ENCODE measurements around the gene ASB2. TPM values are rescaled to one million over a fixed set of nuclear protein-coding genes. Genes with fewer than 3 reads are reported as not detected.

Gene ASB2
- total RNA-seq, 2 experiments from 2014 or later: 116 to 177 TPM

DNA sequence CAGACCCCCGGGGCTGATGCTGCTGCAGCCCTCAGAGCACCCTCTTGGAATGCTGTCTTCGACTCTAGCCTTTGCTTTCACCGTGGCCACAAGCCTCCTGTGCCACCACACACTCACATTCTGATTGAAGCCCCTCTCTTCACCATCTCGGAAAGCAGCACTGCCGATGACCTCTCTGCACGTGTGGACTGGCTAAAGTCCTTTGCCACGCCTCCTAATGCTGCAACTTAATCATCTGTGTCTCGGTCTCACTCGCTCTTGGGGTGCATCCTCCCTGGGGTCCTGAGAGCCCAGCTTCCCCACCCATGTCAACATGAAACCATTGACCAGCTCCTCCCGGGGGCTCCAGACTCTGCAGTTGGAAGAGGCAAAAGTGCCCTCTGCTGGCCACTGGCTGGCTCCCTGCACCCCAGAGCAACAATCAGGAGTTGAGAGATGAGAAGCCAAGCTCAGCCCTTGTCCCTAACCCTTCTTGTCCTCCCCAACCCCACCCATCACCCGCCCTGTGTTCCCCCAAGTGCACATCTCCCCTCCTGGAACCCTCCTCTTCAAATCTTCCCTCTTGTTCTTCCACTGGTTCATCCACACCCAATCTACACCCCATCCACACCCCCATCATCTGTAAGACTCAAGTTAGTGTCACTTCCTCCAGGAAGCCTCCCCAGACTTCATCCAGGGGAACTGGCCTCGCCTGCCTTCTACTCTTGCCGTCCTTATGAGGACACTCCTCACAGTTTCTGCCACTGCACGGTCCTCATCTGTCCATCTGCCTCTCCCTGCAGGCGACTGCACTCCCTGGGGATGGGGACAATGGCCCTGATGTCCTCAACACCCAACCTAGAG lies 72.8 kb downstream of the ASB2 start:
- no peaks in the 10 kb centered on the region for H3K9me3 Mint-ChIP-seq (ENCODE audit: low read depth)
- H3K36me3 Mint-ChIP-seq: no peaks in the 10 kb centered on the region
- CTCF ChIA-PET: no interaction called here
- H3K27me3 Mint-ChIP-seq: peaks cover 13% of the 10 kb centered on the region
- H3K4me1 Mint-ChIP-seq: no peaks in the 10 kb centered on the region
- H3K4me3 Mint-ChIP-seq: no peak overlapping the region
- DNase-seq (no peak), ATAC-seq (no peak)
- H3K27ac Mint-ChIP-seq: no peak overlapping the region

GRCh38 chr14:93902619-93903307 lies 73.6 kb downstream of the ASB2 start:
- CTCF ChIA-PET: no interaction called here
- H3K36me3 Mint-ChIP-seq: no peaks in the 10 kb centered on the region
- H3K27me3 Mint-ChIP-seq: peaks cover 13% of the 10 kb centered on the region
- no peak overlapping the region for H3K4me3 Mint-ChIP-seq
- no peaks in the 10 kb centered on the region for H3K9me3 Mint-ChIP-seq (ENCODE audit: low read depth)
- ATAC-seq (no peak), DNase-seq (no peak)
- no peak overlapping the region for H3K27ac Mint-ChIP-seq
- H3K4me1 Mint-ChIP-seq: no peaks in the 10 kb centered on the region

- CTCF ChIA-PET: no interaction called here
- no peaks in the 10 kb centered on the region for H3K9me3 Mint-ChIP-seq (ENCODE audit: low read depth)
- DNase-seq: no peak
- ATAC-seq: no peak
- peaks cover 13% of the 10 kb centered on the region for H3K27me3 Mint-ChIP-seq
- H3K36me3 Mint-ChIP-seq: no peaks in the 10 kb centered on the region
- H3K4me3 Mint-ChIP-seq: no peak overlapping the region
- H3K4me1 Mint-ChIP-seq: no peaks in the 10 kb centered on the region
- H3K27ac Mint-ChIP-seq: no peak overlapping the region
Measured at GRCh38 chr14:93901813-93902212, 74.6 kb downstream of the ASB2 start.

DNA sequence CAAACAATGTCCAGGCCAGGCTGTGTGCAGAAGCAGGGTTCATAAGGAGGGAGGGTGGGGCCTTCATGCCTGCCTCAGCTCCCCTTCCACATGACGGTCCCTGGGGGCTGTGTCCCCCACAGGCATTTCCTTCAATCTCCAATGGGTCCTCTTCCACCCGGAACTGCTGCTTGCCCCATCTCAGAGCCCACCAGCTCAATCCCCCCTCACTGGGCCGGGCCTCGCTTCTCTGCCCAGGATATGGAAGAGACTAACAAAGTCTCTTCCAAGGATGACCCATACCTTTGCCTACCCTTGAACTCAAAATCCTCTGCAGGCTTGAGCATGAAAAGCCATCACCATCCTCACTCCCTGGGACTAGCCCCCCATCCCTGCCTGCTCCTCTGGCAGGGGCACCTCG lies 77.6 kb downstream of the ASB2 start:
- Mint-ChIP-seq H3K4me3 (no peak overlapping the region), H3K27me3 (peaks cover 5% of the 10 kb centered on the region), H3K27ac (no peak overlapping the region), H3K9me3 (ENCODE audit: low read depth) (no peaks in the 10 kb centered on the region), H3K4me1 (no peaks in the 10 kb centered on the region), H3K36me3 (no peaks in the 10 kb centered on the region)
- DNase-seq (no peak), ATAC-seq (no peak)
- CTCF ChIA-PET: interaction anchor here (1.6 kb wide), 1 partner anchor 41 kb away, joined by 4 read pairs; no protein-coding TSS in a partner anchor

DNA sequence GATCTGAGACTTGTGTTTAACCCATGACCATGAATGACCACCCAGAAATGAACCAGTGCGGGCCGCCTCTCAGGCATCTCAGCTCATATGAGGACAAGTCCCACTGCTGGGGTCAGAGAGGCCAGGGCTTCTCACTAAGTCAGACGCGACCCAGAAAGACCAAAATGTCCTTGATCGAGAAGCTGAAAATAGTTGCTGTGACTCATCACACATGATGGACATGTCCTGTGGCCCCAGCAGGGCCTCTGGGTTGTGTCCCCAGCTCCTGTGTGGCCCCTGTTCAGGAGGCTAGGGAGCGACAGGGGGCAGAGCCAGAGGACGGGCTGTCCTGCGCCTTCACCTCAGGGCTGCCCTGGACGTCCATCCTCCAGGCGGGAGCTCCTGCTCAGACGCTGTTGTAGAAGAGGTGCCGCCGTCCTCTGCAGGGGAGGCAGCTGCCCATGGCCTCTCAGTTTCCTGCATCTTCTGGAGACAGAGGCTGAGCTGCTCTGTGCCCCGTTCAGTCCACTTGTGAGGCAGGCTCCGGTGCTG lies 78.2 kb downstream of the ASB2 start:
- Mint-ChIP-seq H3K9me3 (ENCODE audit: low read depth) (no peaks in the 10 kb centered on the region), H3K27me3 (peaks cover 2% of the 10 kb centered on the region), H3K4me3 (no peak overlapping the region), H3K4me1 (no peaks in the 10 kb centered on the region), H3K36me3 (no peaks in the 10 kb centered on the region), H3K27ac (no peak overlapping the region)
- CTCF ChIA-PET: interaction anchor here (1.1 to 1.6 kb wide), 2 partner anchors 9 to 42 kb away, joined by 4 to 5 read pairs; no protein-coding TSS in a partner anchor
- ATAC-seq: no peak
- DNase-seq: no peak

- DNase-seq (no peak), ATAC-seq (no peak)
- H3K27ac Mint-ChIP-seq: no peak overlapping the region
- CTCF ChIA-PET: interaction anchor here (1.1 to 1.6 kb wide), 2 partner anchors 9 to 42 kb away, joined by 4 to 5 read pairs; no protein-coding TSS in a partner anchor
- H3K36me3 Mint-ChIP-seq: no peaks in the 10 kb centered on the region
- peaks cover 2% of the 10 kb centered on the region for H3K27me3 Mint-ChIP-seq
- no peaks in the 10 kb centered on the region for H3K4me1 Mint-ChIP-seq
- no peaks in the 10 kb centered on the region for H3K9me3 Mint-ChIP-seq (ENCODE audit: low read depth)
- H3K4me3 Mint-ChIP-seq: no peak overlapping the region
Measured at GRCh38 chr14:93897476-93897845, 78.9 kb downstream of the ASB2 start.

DNA sequence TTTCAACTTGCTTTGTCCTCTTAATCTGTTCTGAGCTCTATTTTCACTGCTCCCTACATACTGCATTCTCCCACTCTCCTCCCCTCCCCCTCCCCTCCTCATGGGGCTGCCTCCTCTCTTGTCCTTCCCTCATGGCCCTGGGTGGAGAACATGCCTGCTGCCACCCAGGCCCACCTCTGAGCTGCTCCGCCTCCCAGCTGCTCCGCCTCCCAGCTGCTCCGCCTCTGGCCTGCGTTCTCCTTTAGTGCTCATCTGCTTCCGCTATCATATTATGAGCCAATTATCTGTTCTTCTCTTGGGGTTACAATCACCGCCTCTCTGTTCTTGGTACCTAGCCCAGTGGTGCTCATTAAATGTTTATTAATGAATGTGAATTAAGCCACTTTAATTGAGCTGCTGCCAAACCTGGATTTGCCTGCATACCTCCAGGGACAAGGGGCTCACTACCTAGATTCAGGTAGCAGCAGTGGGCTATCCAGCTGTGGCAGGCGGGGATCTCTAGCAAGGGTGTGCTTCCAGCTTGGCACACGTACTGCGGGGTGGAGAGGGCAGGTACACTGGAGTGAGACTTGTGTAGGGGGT lies 81.3 kb downstream of the ASB2 start:
- no peak for ATAC-seq
- no peaks in the 10 kb centered on the region for H3K4me1 Mint-ChIP-seq

DNA sequence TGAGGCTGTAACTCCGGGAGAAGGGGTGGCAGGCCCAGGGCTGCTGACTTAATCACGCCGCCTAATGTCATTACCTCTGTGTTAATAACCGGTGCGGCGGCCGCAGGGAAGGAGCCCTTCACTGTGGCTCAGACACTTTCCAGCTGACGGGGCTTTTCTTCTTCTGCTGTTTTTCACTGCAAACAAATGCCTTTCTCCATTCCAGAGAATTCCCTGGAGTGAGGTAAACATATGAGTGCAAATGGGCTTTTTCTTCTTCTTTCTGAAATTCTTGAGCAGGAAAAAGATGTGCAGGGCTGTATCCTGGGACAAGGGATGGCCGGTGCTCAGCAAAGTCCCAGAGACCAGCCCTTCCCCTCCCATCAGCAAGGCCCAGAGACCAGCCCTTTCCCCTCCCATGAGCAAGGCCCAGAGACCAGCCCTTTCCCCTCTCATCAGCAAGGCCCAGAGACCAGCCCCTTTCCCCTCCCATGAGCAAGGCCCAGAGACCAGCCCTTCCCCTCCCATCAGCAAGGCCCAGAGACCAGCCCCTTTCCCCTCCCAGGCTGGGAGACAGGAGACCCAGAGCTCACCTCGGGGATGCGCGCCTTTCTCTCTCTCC lies 82.6 kb downstream of the ASB2 start:
- Mint-ChIP-seq H3K4me1 (no peaks in the 10 kb centered on the region), H3K4me3 (no peak overlapping the region), H3K36me3 (no peaks in the 10 kb centered on the region), H3K27ac (no peak overlapping the region), H3K27me3 (peaks cover 20% of the 10 kb centered on the region), H3K9me3 (ENCODE audit: low read depth) (no peaks in the 10 kb centered on the region)
- DNase-seq (no peak), ATAC-seq (no peak)
- CTCF ChIA-PET: interaction anchor here (0.6 to 1.0 kb wide), 2 partner anchors 13 to 33 kb away, joined by 3 read pairs; no protein-coding TSS in a partner anchor

More for the DNA sequence above, 81.3 kb downstream of the ASB2 start:
- no peak overlapping the region for H3K27ac Mint-ChIP-seq
- H3K36me3 Mint-ChIP-seq: no peaks in the 10 kb centered on the region
- H3K4me3 Mint-ChIP-seq: no peak overlapping the region
- H3K27me3 Mint-ChIP-seq: peaks cover 12% of the 10 kb centered on the region
- DNase-seq: no peak
- CTCF ChIA-PET: interaction anchor here (0.8 to 1.1 kb wide), 3 partner anchors 9 to 242 kb away, joined by 3 to 5 read pairs (median 4); no protein-coding TSS in a partner anchor
- no peaks in the 10 kb centered on the region for H3K9me3 Mint-ChIP-seq (ENCODE audit: low read depth)

DNA sequence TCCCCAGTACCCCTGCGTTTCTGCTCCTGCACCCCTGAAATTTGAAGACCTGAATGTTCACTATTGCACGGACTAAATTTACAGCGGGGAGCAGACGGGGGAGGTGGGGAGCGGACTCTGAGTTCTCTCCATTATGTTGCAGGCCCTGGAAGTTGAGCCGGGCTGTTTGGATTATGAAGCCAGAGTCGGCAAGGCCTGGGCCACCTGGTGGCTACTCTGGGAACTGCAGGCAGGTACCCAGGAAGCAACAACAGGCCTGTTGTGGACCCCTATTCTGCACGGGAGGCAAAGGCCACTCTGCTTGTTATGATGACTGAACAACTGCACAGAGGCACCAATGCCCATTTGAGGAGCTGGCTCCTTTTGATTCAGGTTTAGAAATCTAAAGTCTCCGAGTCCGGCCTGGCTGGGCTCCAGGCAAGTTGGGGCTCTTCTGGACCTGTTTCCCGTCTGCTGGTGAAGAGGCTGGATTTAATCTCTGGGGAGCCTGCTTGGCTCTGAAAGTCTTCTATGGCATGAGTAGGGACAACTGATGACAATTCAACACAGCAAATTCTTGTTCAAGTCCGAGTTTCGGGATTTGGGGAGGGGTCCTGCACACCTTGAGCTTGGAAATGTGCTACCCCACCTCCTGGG lies 83.3 kb downstream of the ASB2 start:
- no peaks in the 10 kb centered on the region for H3K36me3 Mint-ChIP-seq
- no peak overlapping the region for H3K4me3 Mint-ChIP-seq
- no peaks in the 10 kb centered on the region for H3K4me1 Mint-ChIP-seq
- DNase-seq (peak; percentile 78), ATAC-seq (peak; percentile 70)
- H3K27ac Mint-ChIP-seq: no peak overlapping the region
- H3K27me3 Mint-ChIP-seq: peaks cover 26% of the 10 kb centered on the region
- H3K9me3 Mint-ChIP-seq (ENCODE audit: low read depth): no peaks in the 10 kb centered on the region
- CTCF ChIA-PET: interaction anchor here (0.6 to 1.1 kb wide), 3 partner anchors 14 to 212 kb away, joined by 3 read pairs; no protein-coding TSS in a partner anchor

DNA sequence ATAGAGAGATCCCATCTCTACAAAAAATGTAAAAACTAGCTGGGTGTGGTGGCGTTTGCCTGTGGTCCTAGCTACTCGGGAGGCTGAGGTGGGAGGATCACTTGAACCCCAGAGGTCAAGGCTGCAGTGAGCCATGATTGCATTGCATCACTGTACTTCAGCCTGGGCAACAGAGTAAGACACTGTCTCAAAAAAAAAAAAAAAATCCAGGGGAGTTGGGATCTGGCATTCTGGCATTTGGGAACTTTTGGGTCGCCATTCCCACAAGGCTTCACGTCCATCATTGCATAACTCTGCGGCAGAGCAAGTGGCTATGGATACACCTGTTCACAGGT lies 83.9 kb downstream of the ASB2 start:
- Mint-ChIP-seq H3K9me3 (ENCODE audit: low read depth) (no peaks in the 10 kb centered on the region), H3K27ac (no peak overlapping the region), H3K27me3 (peaks cover 26% of the 10 kb centered on the region), H3K4me1 (no peaks in the 10 kb centered on the region), H3K36me3 (no peaks in the 10 kb centered on the region), H3K4me3 (no peak overlapping the region)
- ATAC-seq (no peak), DNase-seq (no peak)
- CTCF ChIA-PET: interaction anchor here (0.7 to 1.1 kb wide), 2 partner anchors 212 to 239 kb away, joined by 3 to 4 read pairs; no protein-coding TSS in a partner anchor

DNA sequence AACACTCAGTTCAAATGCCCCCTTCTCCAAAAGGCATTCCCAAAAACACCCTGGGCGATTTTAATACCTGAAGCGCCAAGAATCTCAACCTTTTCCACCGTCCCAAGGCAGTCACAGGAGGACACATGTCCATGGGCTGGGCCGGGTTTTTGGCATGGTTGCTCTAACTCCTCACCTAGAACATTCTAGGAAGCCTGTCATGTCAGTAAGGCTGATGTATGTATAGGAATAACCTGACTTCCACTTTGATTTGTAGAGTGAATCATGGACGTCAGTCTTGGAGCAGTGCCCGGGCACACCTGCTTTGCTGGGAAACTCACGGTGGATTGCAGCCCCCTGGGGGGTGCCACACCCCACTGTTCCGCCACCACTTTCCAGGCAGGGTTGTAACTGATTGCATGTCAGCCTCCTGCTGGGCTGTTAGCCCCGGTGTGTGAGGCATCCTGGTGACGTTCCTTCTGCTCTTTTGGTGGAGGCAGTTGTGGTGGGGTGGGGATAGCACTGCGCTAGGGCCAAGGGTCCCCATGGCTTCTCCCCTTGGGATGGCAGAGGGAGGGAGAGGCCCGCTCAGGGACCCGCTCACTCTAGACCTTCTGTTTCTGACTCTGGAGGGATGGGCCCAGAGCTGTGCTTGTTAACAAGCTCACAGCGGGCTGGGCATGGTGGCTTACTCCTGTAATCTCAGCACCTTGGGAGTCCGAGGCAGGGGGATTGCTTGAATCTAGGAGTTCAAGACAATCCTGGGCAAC lies 84.4 kb downstream of the ASB2 start:
- H3K4me3 Mint-ChIP-seq: no peak overlapping the region
- DNase-seq: no peak
- H3K27me3 Mint-ChIP-seq: peaks cover 31% of the 10 kb centered on the region
- no peak for ATAC-seq
- H3K27ac Mint-ChIP-seq: no peak overlapping the region
- no peaks in the 10 kb centered on the region for H3K9me3 Mint-ChIP-seq (ENCODE audit: low read depth)
- no peaks in the 10 kb centered on the region for H3K36me3 Mint-ChIP-seq
- CTCF ChIA-PET: interaction anchor here (0.7 to 1.1 kb wide), 2 partner anchors 211 to 238 kb away, joined by 3 to 4 read pairs; no protein-coding TSS in a partner anchor
- no peaks in the 10 kb centered on the region for H3K4me1 Mint-ChIP-seq

All from activated CD8-positive, alpha-beta memory T cell treated with anti-CD3 and anti-CD28 coated beads, Interleukin-2, amount 10 ng/mL, durations not matched to agents 7 days and 5 days (primary cell).